Measurements from ENCODE around the gene APOBEC3B.
A peak's percentile ranks its signal among the peaks of the same experiment; 100 is the strongest.
"Not testable (repeated sequence)": the region's sequence is repeated elsewhere in the genome, so short reads cannot be mapped to it uniquely, and the experiment has no call there.

The APOBEC3B gene

GRCh38 chr22:38967451-38968450 lies 14.4 kb upstream of the APOBEC3B start:
- no peak for DNase-seq (ENCODE audit: low read depth)

- no peak for DNase-seq (ENCODE audit: low read depth)
These were observed 13.3 kb upstream of the APOBEC3B start for GRCh38 chr22:38968801-38969200.

GRCh38 chr22:38970551-38970950 lies 11.6 kb upstream of the APOBEC3B start:
- no peak for DNase-seq (ENCODE audit: low read depth)

GRCh38 chr22:38971202-38971601 lies 10.9 kb upstream of the APOBEC3B start:
- no peak for DNase-seq (ENCODE audit: low read depth)

- no peak for DNase-seq (ENCODE audit: low read depth)
These were observed 10.4 kb upstream of the APOBEC3B start for GRCh38 chr22:38971791-38972190.

- no peak for DNase-seq (ENCODE audit: low read depth)
These were observed 9.6 kb upstream of the APOBEC3B start for GRCh38 chr22:38972558-38972957.

- DNase-seq (ENCODE audit: low read depth), result peak; percentile 47
These were observed 8.6 kb upstream of the APOBEC3B start for GRCh38 chr22:38973289-38974169.

- no peak for DNase-seq (ENCODE audit: low read depth)
These were observed 7.8 kb upstream of the APOBEC3B start for GRCh38 chr22:38974170-38974825.

- no peak for DNase-seq (ENCODE audit: low read depth)
These were observed 7.3 kb upstream of the APOBEC3B start for GRCh38 chr22:38974826-38975175.

- not testable (repeated sequence) for DNase-seq (ENCODE audit: low read depth)
These were observed 4.9 kb upstream of the APOBEC3B start for GRCh38 chr22:38977289-38977688.

- DNase-seq (ENCODE audit: low read depth), result not testable (repeated sequence)
These were observed 1.6 kb upstream of the APOBEC3B start for GRCh38 chr22:38980587-38980986.

GRCh38 chr22:38981005-38981991 lies 849 bp upstream of the APOBEC3B start:
- no peak for DNase-seq (ENCODE audit: low read depth)

GRCh38 chr22:38984224-38984623 lies 2.1 kb downstream of the APOBEC3B start:
- no peak for DNase-seq (ENCODE audit: low read depth)

- DNase-seq (ENCODE audit: low read depth), result peak; percentile 83
These were observed 2.9 kb downstream of the APOBEC3B start for GRCh38 chr22:38984784-38985757.

- no peak for DNase-seq (ENCODE audit: low read depth)
These were observed 4.5 kb downstream of the APOBEC3B start for GRCh38 chr22:38986629-38987028.

- peak; percentile 36 for DNase-seq (ENCODE audit: low read depth)
These were observed 5.2 kb downstream of the APOBEC3B start for GRCh38 chr22:38987171-38987895.

- DNase-seq (ENCODE audit: low read depth), result no peak
These were observed 7.3 kb downstream of the APOBEC3B start for GRCh38 chr22:38989466-38989865.

- DNase-seq (ENCODE audit: low read depth), result not testable (repeated sequence)
These were observed 10.8 kb downstream of the APOBEC3B start for GRCh38 chr22:38992871-38993371.

- no peak for DNase-seq (ENCODE audit: low read depth)
These were observed 14.0 kb downstream of the APOBEC3B start for GRCh38 chr22:38996105-38996504.
